Vagina (tissue), 2 donors: Measurements from ENCODE around the gene PSKH1. TPM values are rescaled to one million over a fixed set of nuclear protein-coding genes. Genes with fewer than 3 reads are reported as not detected.
"Not testable (repeated sequence)": the region's sequence is repeated elsewhere in the genome, so short reads cannot be mapped to it uniquely, and the experiment has no call there.

Experiments
- DNase-seq, 2 donors: peaks; one replicate each; pipeline ENCODE4 v3.0.0-alpha.2; 2017; ENCODE audit errors: extremely low spot score in 2 of 2
- H3K27ac ChIP-seq: fragments of 200-600 bp; sonication (generic); one replicate; pipeline ENCODE4 v1.5.1; 2019
- H3K27me3 ChIP-seq: fragments of 200-600 bp; sonication (generic); one replicate; pipeline ENCODE4 v1.5.1; 2019
- H3K36me3 ChIP-seq, 2 donors: fragments of 200-600 bp; sonication (generic); one replicate each; pipeline ENCODE4 v1.5.1; 2017 to 2019
- H3K4me1 ChIP-seq: fragments of 200-600 bp; sonication (generic); one replicate; pipeline ENCODE4 v1.5.1; 2019
- H3K4me3 ChIP-seq, 2 donors: fragments of 200-600 bp; sonication (generic); 1 replicate in 1 of 2; 2 replicates in 1 of 2; pipeline ENCODE4 v1.5.1; 2016 to 2019
- H3K9me3 ChIP-seq: fragments of 200-600 bp; sonication (generic); one replicate; pipeline ENCODE4 v1.5.1; 2019
- POLR2A ChIP-seq, 2 donors: fragments of 450-650 bp; IDR thresholded peaks; one replicate each; pipeline ENCODE4 v1.6.1; 2017; ENCODE audit warnings: antibody characterized with exemption in 2 of 2, mild to moderate bottlenecking in 2 of 2, moderate library complexity in 2 of 2
- POLR2AphosphoS5 ChIP-seq, 2 donors: sonication (generic); formaldehyde crosslinking; IDR thresholded peaks; one replicate each; pipeline ENCODE4 v1.9.0; 2017; ENCODE audit warnings: antibody characterized with exemption in 2 of 2, mild to moderate bottlenecking in 2 of 2, low read depth in 1 of 2; ENCODE audit not compliant: insufficient read depth in 1 of 2
- intact Hi-C: fragments of 100-400 bp; cut with DNase I; formaldehyde crosslinking; loops from one replicate; pipeline ENCODE4 v1.15.1; 2023
- total RNA-seq: library from RNA; depleted of rRNA; stranded (reverse); fragments of >200 nt; gene quantifications from one replicate; pipeline ENCODE4 v1.2.3, GENCODE V29; 2016
- TF ChIP-seq, protein P1 (sequence below), 3 experiments: fragments of 450-650 bp in 2 of 3; fragments of 200-600 bp in 1 of 3; sonication (generic) in 1 of 3; IDR thresholded peaks; one replicate each; pipeline ENCODE4 v1.5.1; 2017 to 2019; ENCODE audit warnings: antibody characterized with exemption in 3 of 3, mild to moderate bottlenecking in 2 of 3, moderate library complexity in 2 of 3

PSKH1 gene
- total RNA-seq, 1 donor from 2014 or later = 17.4 TPM

DNA sequence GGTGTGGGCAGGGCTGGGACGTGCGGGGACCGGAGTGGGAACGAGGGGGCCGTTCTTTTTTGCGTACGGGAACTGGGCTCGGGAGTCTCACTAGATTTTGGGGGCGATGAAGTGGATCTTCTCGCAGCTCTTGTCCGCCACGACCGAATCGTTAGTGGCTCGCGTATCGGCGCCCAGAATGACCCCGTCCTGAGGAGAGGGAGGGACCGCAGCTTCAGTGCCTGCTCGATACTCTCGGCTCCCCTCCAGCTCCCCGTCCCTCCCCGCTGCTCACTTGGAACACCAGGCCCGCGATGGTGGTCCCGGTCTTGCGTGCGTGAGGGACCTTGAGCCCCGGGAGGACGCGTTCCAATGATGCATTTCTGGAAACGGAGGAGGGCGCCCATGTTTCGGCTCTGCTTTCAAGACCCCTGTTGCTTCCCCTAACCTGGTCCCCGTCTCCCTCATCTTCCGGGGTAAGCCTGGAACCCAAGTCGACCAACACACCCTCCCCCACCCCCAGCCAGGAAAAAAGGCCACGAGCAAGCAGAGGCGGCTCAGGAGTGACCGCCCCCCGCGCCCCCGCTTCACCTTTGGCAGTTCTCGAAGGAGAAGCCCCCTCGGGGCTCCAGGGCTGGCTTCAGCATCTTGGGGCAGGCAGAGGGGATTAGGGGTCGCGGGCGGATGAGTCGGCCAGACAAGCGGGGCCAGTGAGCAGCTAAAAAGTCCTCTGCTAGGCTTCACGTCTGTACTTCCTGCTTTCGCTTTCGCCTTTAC, 43.2 kb downstream of the PSKH1 start, which contains the start of gene PSMB10:
TSS of gene PSMB10 (minus strand) at position 727 of the 756 bp plus-strand sequence. CDS start at position 626, 101 bp downstream.
- TF ChIP-seq, protein P1, sequence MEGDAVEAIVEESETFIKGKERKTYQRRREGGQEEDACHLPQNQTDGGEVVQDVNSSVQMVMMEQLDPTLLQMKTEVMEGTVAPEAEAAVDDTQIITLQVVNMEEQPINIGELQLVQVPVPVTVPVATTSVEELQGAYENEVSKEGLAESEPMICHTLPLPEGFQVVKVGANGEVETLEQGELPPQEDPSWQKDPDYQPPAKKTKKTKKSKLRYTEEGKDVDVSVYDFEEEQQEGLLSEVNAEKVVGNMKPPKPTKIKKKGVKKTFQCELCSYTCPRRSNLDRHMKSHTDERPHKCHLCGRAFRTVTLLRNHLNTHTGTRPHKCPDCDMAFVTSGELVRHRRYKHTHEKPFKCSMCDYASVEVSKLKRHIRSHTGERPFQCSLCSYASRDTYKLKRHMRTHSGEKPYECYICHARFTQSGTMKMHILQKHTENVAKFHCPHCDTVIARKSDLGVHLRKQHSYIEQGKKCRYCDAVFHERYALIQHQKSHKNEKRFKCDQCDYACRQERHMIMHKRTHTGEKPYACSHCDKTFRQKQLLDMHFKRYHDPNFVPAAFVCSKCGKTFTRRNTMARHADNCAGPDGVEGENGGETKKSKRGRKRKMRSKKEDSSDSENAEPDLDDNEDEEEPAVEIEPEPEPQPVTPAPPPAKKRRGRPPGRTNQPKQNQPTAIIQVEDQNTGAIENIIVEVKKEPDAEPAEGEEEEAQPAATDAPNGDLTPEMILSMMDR (IDR thresholded peaks at IDR 0.05) = no peak
- peak in 1 of 2 donors; percentile 67 for TF ChIP-seq POLR2AphosphoS5 (IDR thresholded peaks at IDR 0.05; ENCODE audit: insufficient read depth in 1 of 2, low read depth in 1 of 2)
- Histone ChIP-seq H3K4me1 (peaks cover 38% of the 10 kb centered on the region), H3K27me3 (no peaks in the 10 kb centered on the region), H3K36me3 (peaks cover 0 to 6% of the 10 kb centered on the region in 2 donors), H3K27ac (peak within 1 kb of the TSS; percentile 95), H3K4me3 (peak within 1 kb of the TSS; percentile 82 to 97), H3K9me3 (no peaks in the 10 kb centered on the region)
- intact Hi-C loops = loop anchor here (5.0 kb wide), 1 partner anchor 44 kb away; the partner anchor contains the start of gene PSKH1
- DNase-seq = no peak

DNA sequence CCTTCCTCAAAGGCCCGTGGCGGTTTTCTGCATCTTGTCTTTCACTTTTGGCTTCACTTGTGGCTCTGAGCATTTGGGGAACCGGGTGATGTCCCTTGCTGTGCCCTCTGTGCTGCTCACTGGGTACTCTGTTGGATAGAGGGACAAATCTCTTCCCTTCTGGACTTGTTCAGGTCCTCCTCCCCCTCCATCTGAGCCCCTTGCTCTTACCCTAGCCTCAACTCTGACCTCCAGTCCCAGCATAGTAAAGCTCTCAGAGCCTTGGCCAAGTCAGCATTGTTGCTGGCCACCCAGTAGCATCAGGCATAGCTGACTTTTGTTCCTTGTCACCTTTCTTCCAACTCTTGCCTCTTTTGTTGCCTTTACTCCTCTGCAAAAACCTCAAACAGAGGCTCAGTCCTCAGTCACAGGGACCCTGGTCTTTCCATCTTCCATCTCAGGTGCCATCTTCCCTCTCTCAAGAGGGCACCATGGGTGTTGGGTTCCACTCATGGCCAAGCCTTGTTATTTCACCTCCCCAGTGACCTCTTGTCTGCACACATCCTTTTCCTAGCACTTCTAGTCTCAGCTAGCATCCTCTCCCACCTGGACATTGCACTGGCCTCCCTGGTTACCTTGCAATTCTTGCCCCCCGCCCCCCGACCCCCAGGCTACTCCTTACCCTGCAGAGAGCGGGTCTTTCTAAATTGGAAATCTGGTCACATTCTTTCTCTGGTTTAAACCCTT, 44.0 kb downstream of the PSKH1 start:
- Histone ChIP-seq H3K4me3 (peak overlapping the region; percentile 82 to 97), H3K4me1 (peaks cover 38% of the 10 kb centered on the region), H3K36me3 (peaks cover 0 to 6% of the 10 kb centered on the region in 2 donors), H3K27me3 (no peaks in the 10 kb centered on the region), H3K27ac (peak overlapping the region; percentile 95), H3K9me3 (no peaks in the 10 kb centered on the region)
- intact Hi-C loops = loop anchor here (5.0 kb wide), 1 partner anchor 45 kb away; the partner anchor contains the start of gene PSKH1
- TF ChIP-seq, protein P1 (IDR thresholded peaks at IDR 0.05) = no peak
- TF ChIP-seq POLR2AphosphoS5 (IDR thresholded peaks at IDR 0.05; ENCODE audit: insufficient read depth in 1 of 2, low read depth in 1 of 2) (no peak), POLR2A (IDR thresholded peaks at IDR 0.05) (no peak)
- DNase-seq = no peak

- H3K9me3 ChIP-seq, H3K4me3 ChIP-seq, H3K36me3 ChIP-seq, DNase-seq, H3K27ac ChIP-seq, H3K27me3 ChIP-seq: not testable (repeated sequence)
- intact Hi-C loops = loop anchor here (5.0 kb wide), 1 partner anchor 45 kb away; the partner anchor contains the start of gene PSKH1
- peaks cover 43% of the 10 kb centered on the region for H3K4me1 ChIP-seq
Observed at GRCh38 chr16:67937713-67938112, 44.7 kb downstream of the PSKH1 start.

DNA sequence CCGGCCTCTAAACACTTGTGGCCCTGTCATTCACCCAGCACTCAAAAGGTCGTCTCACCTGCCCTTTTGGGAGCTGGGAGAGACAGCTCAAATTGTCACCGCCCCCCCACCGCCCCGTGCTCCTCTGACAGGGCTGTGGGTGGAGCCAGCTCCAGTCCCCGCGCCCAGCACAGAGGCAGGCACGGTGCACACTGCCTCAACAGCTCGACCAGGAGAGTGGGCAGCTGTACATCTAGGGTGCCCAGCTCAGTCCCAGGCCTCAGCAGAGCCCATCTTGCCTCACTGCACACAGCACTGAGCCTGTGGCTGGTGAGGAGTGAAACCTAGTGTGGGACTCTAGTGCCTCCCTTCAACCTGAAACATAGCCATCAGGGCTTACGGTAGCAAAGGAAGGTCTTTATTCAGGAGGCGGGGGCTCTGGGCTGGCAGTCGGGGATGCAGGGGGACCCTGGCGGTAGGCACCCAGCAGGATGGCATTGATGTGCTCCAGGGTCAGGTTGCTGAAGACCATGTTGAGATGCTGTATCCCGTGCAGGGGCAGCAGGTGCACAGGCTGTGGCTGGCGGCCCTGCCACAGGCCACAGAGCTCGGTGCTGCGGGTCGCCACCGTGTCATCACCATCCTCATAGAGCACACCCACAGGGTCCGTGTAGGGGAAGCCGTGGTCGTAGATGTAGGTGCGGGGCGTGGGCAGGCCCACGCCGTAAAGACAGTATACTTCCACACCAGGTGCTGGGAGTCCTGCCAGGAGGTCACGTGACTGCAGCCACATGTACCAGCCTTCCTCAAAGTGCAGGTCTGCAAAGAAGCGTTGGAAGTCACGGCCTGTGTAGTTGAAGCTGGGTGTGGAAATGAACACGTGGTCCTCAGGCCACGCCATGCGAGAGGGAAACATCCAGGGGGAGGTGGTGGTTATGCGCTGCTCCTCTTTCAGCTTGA, 46.7 kb downstream of the PSKH1 start:
- TF ChIP-seq POLR2A (IDR thresholded peaks at IDR 0.05) = no peak
- no peak for TF ChIP-seq POLR2AphosphoS5 (IDR thresholded peaks at IDR 0.05; ENCODE audit: insufficient read depth in 1 of 2, low read depth in 1 of 2)
- TF ChIP-seq, protein P1 (IDR thresholded peaks at IDR 0.05) = no peak
- H3K27ac ChIP-seq = no peak overlapping the region
- peaks cover 0 to 6% of the 10 kb centered on the region in 2 donors for H3K36me3 ChIP-seq
- H3K9me3 ChIP-seq = no peaks in the 10 kb centered on the region
- intact Hi-C loops = loop anchor here (5.0 kb wide), 1 partner anchor 47 kb away; the partner anchor contains the start of gene PSKH1
- H3K4me3 ChIP-seq = no peak overlapping the region
- no peak for DNase-seq
- H3K27me3 ChIP-seq = no peaks in the 10 kb centered on the region
- peaks cover 57% of the 10 kb centered on the region for H3K4me1 ChIP-seq
